Naive B cell (primary cell): Measurements from ENCODE around the gene DCDC2. TPM values are rescaled to one million over a fixed set of nuclear protein-coding genes. Genes with fewer than 3 reads are reported as not detected.
A peak's percentile ranks its signal among the peaks of the same experiment; 100 is the strongest.
"Not testable (repeated sequence)": the region's sequence is repeated elsewhere in the genome, so short reads cannot be mapped to it uniquely, and the experiment has no call there.

ENCODE experiments used
- ATAC-seq, 2 donors: fragments of 150-1000 bp; cut with Tn5 transposase; 2 replicates each; pipeline ENCODE4 v1.10.0; 2021; ENCODE audit warnings: low read depth in 2 of 2, mild to moderate bottlenecking in 2 of 2, moderate library complexity in 2 of 2
- DNase-seq: peaks from one replicate; pipeline ENCODE4 v3.0.0; 2022
- H3K27ac Mint-ChIP-seq, 6 donors: one replicate each; pipeline ENCODE4 v1.8.0; 2020 to 2022; ENCODE audit warnings: mild to moderate bottlenecking in 6 of 6, mixed read lengths in 6 of 6, moderate library complexity in 5 of 6, inconsistent platforms in 2 of 6
- H3K27me3 Mint-ChIP-seq, 3 donors: one replicate each; pipeline ENCODE4 v1.8.0; 2021 to 2022; ENCODE audit warnings: mixed read lengths in 3 of 3, mild to moderate bottlenecking in 1 of 3
- H3K36me3 Mint-ChIP-seq, 2 donors: one replicate each; pipeline ENCODE4 v1.8.0; 2020 to 2022; ENCODE audit warnings: mixed read lengths in 2 of 2, inconsistent platforms in 1 of 2, mild to moderate bottlenecking in 1 of 2
- H3K4me1 Mint-ChIP-seq, 3 donors: one replicate each; pipeline ENCODE4 v1.8.0; 2020 to 2022; ENCODE audit warnings: mixed read lengths in 3 of 3, inconsistent platforms in 1 of 3, mild to moderate bottlenecking in 1 of 3, moderate library complexity in 1 of 3
- H3K4me3 Mint-ChIP-seq, 8 donors: one replicate each; pipeline ENCODE4 v1.8.0; 2020 to 2022; ENCODE audit warnings: mild to moderate bottlenecking in 8 of 8, mixed read lengths in 8 of 8, moderate library complexity in 8 of 8, inconsistent platforms in 2 of 8
- H3K9me3 Mint-ChIP-seq, 7 donors: one replicate each; pipeline ENCODE4 v1.8.0; 2020 to 2022; ENCODE audit warnings: mixed read lengths in 7 of 7, mild to moderate bottlenecking in 5 of 7, inconsistent platforms in 2 of 7, moderate library complexity in 1 of 7
- polyA plus RNA-seq, 6 donors: library from polyadenylated mRNA; unstranded; fragments of 300-500 nt; fragmentation: Illumina TruSeq; gene quantifications; one replicate each; pipeline ENCODE4 v1.2.3, GENCODE V29; 2021; ENCODE audit warnings: low read depth in 6 of 6

Gene DCDC2
- polyA plus RNA-seq, 6 donors from 2014 or later = not detected

- no peak for ATAC-seq
- no peak overlapping the region for H3K4me3 Mint-ChIP-seq
- peaks cover 2 to 4% of the 10 kb centered on the region in 2 donors for H3K36me3 Mint-ChIP-seq
- H3K9me3 Mint-ChIP-seq = peaks cover 0 to 6% (median 1%) of the 10 kb centered on the region in 7 donors
- H3K27me3 Mint-ChIP-seq = peaks cover 24 to 44% (median 30%) of the 10 kb centered on the region in 3 donors
- no peak for DNase-seq
- H3K27ac Mint-ChIP-seq = no peak overlapping the region
- no peaks in the 10 kb centered on the region for H3K4me1 Mint-ChIP-seq
These were observed 33.3 kb upstream of the DCDC2 start for GRCh38 chr6:24391208-24391607.

GRCh38 chr6:24387818-24388217 is 30.0 kb upstream of the DCDC2 start:
- H3K9me3 Mint-ChIP-seq = peaks cover 0 to 8% (median 0%) of the 10 kb centered on the region in 7 donors
- DNase-seq (no peak), ATAC-seq (no peak)

GRCh38 chr6:24385536-24386269 is 27.8 kb upstream of the DCDC2 start:
- peaks cover 2 to 6% (median 3%) of the 10 kb centered on the region in 3 donors for H3K4me1 Mint-ChIP-seq
- H3K4me3 Mint-ChIP-seq = no peak overlapping the region
- H3K36me3 Mint-ChIP-seq = peaks cover 0 to 7% of the 10 kb centered on the region in 2 donors
- H3K9me3 Mint-ChIP-seq = peaks cover 0 to 8% (median 0%) of the 10 kb centered on the region in 7 donors
- H3K27ac Mint-ChIP-seq = no peak overlapping the region
- DNase-seq (no peak), ATAC-seq (no peak)
- H3K27me3 Mint-ChIP-seq = peaks cover 19 to 34% (median 30%) of the 10 kb centered on the region in 3 donors

More at GRCh38 chr6:24387818-24388217, 30.0 kb upstream of the DCDC2 start:
- H3K27ac Mint-ChIP-seq = no peak overlapping the region
- H3K4me3 Mint-ChIP-seq = no peak overlapping the region
- H3K4me1 Mint-ChIP-seq = no peaks in the 10 kb centered on the region
- H3K36me3 Mint-ChIP-seq = peaks cover 0 to 7% of the 10 kb centered on the region in 2 donors
- peaks cover 18 to 34% (median 25%) of the 10 kb centered on the region in 3 donors for H3K27me3 Mint-ChIP-seq

GRCh38 chr6:24384369-24385130 is 26.7 kb upstream of the DCDC2 start:
- not testable (repeated sequence) for H3K4me3 Mint-ChIP-seq, H3K36me3 Mint-ChIP-seq, H3K9me3 Mint-ChIP-seq, ATAC-seq, H3K27ac Mint-ChIP-seq, DNase-seq, H3K4me1 Mint-ChIP-seq
- H3K27me3 Mint-ChIP-seq = peaks cover 19 to 34% (median 31%) of the 10 kb centered on the region in 3 donors

GRCh38 chr6:24382891-24383494 is 25.1 kb upstream of the DCDC2 start:
- not testable (repeated sequence) for H3K4me3 Mint-ChIP-seq, H3K4me1 Mint-ChIP-seq, H3K36me3 Mint-ChIP-seq, DNase-seq, ATAC-seq
- peaks cover 17 to 39% (median 32%) of the 10 kb centered on the region in 3 donors for H3K27me3 Mint-ChIP-seq
- peak overlapping the region in 1 of 6 donors; percentile 63 for H3K27ac Mint-ChIP-seq
- peaks cover 0 to 14% (median 4%) of the 10 kb centered on the region in 7 donors for H3K9me3 Mint-ChIP-seq

GRCh38 chr6:24382220-24382540 is 24.3 kb upstream of the DCDC2 start:
- Mint-ChIP-seq H3K4me3 (no peak overlapping the region), H3K36me3 (peaks cover 0 to 3% of the 10 kb centered on the region in 2 donors), H3K9me3 (peaks cover 0 to 14% (median 4%) of the 10 kb centered on the region in 7 donors), H3K27me3 (peaks cover 13 to 34% (median 26%) of the 10 kb centered on the region in 3 donors), H3K27ac (no peak overlapping the region), H3K4me1 (peaks cover 2 to 6% (median 3%) of the 10 kb centered on the region in 3 donors)
- ATAC-seq (no peak), DNase-seq (no peak)

GRCh38 chr6:24381476-24382219 is 23.8 kb upstream of the DCDC2 start:
- no peak for DNase-seq
- no peak overlapping the region for H3K4me3 Mint-ChIP-seq
- H3K9me3 Mint-ChIP-seq = peaks cover 0 to 14% (median 4%) of the 10 kb centered on the region in 7 donors
- H3K4me1 Mint-ChIP-seq = peaks cover 2 to 6% (median 3%) of the 10 kb centered on the region in 3 donors
- peak overlapping the region in 2 of 6 donors; percentile 23 to 30 for H3K27ac Mint-ChIP-seq
- H3K27me3 Mint-ChIP-seq = peaks cover 13 to 31% (median 26%) of the 10 kb centered on the region in 3 donors
- peaks cover 0 to 3% of the 10 kb centered on the region in 2 donors for H3K36me3 Mint-ChIP-seq
- ATAC-seq = no peak

- Mint-ChIP-seq H3K36me3 (no peaks in the 10 kb centered on the region), H3K9me3 (peaks cover 0 to 8% (median 4%) of the 10 kb centered on the region in 7 donors), H3K4me3 (no peak overlapping the region), H3K4me1 (peaks cover 2 to 6% (median 3%) of the 10 kb centered on the region in 3 donors), H3K27me3 (peaks cover 11 to 45% (median 22%) of the 10 kb centered on the region in 3 donors), H3K27ac (peak overlapping the region in 1 of 6 donors; percentile 39)
- ATAC-seq (no peak), DNase-seq (no peak)
These were observed 20.7 kb upstream of the DCDC2 start for GRCh38 chr6:24378473-24379097.

GRCh38 chr6:24376871-24377270 is 19.0 kb upstream of the DCDC2 start:
- no peak for DNase-seq
- no peak overlapping the region for H3K4me3 Mint-ChIP-seq
- H3K27me3 Mint-ChIP-seq = peaks cover 7 to 53% (median 19%) of the 10 kb centered on the region in 3 donors
- no peak for ATAC-seq
- H3K27ac Mint-ChIP-seq = no peak overlapping the region
- H3K36me3 Mint-ChIP-seq = no peaks in the 10 kb centered on the region
- peaks cover 0 to 8% (median 6%) of the 10 kb centered on the region in 7 donors for H3K9me3 Mint-ChIP-seq
- peaks cover 2 to 6% (median 3%) of the 10 kb centered on the region in 3 donors for H3K4me1 Mint-ChIP-seq

- ATAC-seq (no peak), DNase-seq (no peak)
- peaks cover 3 to 66% (median 19%) of the 10 kb centered on the region in 3 donors for H3K27me3 Mint-ChIP-seq
- no peaks in the 10 kb centered on the region for H3K36me3 Mint-ChIP-seq
- H3K4me1 Mint-ChIP-seq = no peaks in the 10 kb centered on the region
- H3K27ac Mint-ChIP-seq = no peak overlapping the region
- peaks cover 0 to 12% (median 9%) of the 10 kb centered on the region in 7 donors for H3K9me3 Mint-ChIP-seq
- no peak overlapping the region for H3K4me3 Mint-ChIP-seq
These were observed 16.8 kb upstream of the DCDC2 start for GRCh38 chr6:24374612-24375011.

GRCh38 chr6:24365103-24365633 is 7.3 kb upstream of the DCDC2 start:
- not testable (repeated sequence) for H3K36me3 Mint-ChIP-seq, H3K4me1 Mint-ChIP-seq, H3K4me3 Mint-ChIP-seq, H3K9me3 Mint-ChIP-seq, H3K27ac Mint-ChIP-seq, DNase-seq, ATAC-seq
- H3K27me3 Mint-ChIP-seq = peaks cover 31 to 49% (median 44%) of the 10 kb centered on the region in 3 donors

GRCh38 chr6:24362363-24362762 is 4.5 kb upstream of the DCDC2 start:
- H3K27me3 Mint-ChIP-seq = peaks cover 38 to 46% (median 38%) of the 10 kb centered on the region in 3 donors
- not testable (repeated sequence) for ATAC-seq, DNase-seq, H3K27ac Mint-ChIP-seq, H3K9me3 Mint-ChIP-seq, H3K36me3 Mint-ChIP-seq, H3K4me3 Mint-ChIP-seq
- H3K4me1 Mint-ChIP-seq = peaks cover 17 to 24% (median 21%) of the 10 kb centered on the region in 3 donors
